DOHH2 (cell line): ENCODE data around the gene PDE3B.

Source experiments
- CTCF ChIP-seq: fragments of 200-600 bp; sonication (generic); IDR thresholded peaks from one replicate; pipeline ENCODE4 v1.5.1; 2014; ENCODE audit warnings: antibody characterized with exemption, mild to moderate bottlenecking, low read depth, low read length; ENCODE audit not compliant: poor library complexity, severe bottlenecking
- EZH2phosphoT487 ChIP-seq: fragments of 200-600 bp; sonication (generic); IDR thresholded peaks from 2 replicates; pipeline ENCODE4 v1.6.1; 2017; ENCODE audit warnings: borderline replicate concordance, mild to moderate bottlenecking, antibody characterized with exemption, low read length, moderate library complexity, mixed read lengths

GRCh38 chr11:14650064-14650463, 6.5 kb downstream of the PDE3B start:
- TF ChIP-seq CTCF, result no peak
- no peak for TF ChIP-seq EZH2phosphoT487
